ENCODE measurements around the gene RNF115.
A peak's percentile ranks its signal among the peaks of the same experiment; 100 is the strongest.
"Not testable (repeated sequence)": the region's sequence is repeated elsewhere in the genome, so short reads cannot be mapped to it uniquely, and the experiment has no call there.

Gene RNF115

DNA sequence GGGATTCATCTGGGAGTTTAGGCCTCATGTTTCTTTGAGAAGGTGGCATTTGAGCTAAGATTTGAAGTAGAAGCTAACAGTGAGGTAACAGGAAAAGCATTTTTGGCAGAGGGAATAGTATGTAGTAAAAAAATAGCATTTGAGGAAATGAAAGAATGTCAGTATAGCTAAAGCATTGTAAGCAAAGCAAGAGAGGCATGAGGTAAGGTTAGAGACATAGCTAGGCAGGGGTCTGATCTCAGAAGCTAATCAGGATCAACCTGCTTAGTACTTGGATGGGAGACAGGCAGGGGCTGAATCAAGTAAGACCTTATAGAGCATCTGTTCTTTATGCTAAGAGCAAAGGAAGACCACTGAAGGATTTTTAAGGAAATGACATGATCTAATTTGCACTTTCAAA lies 4.1 kb upstream of the RNF115 start:
- DNase-seq (ENCODE audit: low read depth): no peak

DNA sequence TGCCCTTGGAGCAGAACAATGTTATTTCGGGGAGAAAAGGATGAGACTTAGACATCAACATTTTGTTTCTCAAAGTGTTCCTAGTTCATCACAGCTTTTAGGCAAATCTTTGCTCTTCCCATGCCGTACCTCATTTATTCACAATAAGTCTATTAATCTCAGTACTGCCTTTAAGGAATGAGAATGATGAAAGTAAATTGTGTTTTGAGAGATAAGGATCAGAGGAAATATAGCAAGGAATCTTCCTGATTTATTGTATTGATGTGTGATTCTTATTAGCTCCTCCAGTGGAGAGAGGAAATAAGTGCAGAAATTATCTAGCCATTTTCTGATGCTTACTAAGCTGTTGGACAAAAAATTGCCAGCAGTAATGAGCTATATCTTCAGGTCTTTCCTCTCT lies 2.1 kb upstream of the RNF115 start:
- DNase-seq (ENCODE audit: low read depth): no peak

DNA sequence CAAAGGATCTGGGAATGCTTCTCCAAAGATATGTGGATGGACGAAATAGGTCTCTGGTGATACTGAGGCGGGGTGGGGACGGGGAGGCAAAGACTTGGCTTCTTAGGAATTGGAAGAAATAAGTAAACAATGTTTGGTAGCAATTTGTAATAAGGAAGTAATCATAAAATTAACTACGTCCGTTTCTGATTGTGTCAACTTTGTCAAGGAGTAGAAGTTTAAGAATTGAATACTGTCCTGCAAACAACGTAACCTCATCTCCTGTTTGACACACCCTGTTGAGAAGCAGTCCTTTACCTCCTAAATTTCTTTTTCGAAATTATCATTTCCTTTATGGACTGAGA lies 576 bp upstream of the RNF115 start:
- no peak for DNase-seq (ENCODE audit: low read depth)

DNA sequence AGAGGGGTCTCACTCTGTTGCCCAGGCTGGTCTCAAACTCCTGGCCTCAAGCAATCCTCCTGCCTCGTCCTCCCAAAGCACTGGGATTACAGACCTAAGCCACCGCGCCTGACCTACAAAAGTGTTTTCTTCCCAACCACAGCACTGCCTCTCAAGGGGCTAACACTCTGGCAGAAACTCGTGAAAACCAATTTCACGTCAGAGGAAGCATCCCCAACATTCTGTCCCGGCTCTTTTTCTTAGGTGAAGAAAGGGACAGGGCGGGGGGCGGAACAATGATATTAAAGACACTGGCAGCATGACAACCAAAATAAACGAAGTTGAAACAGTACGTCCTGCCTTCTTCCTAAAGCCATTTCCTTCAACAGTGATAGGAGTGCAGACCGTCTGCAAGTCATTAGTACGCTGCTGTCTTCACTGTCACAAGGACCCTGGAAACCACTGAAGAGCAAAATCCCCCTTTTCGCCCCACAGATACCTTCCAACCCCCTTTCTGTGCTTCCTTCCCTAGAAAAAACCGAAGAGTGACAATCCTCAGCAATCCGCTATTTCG lies 1.0 kb downstream of the RNF115 start:
- not testable (repeated sequence) for DNase-seq (ENCODE audit: low read depth)

DNA sequence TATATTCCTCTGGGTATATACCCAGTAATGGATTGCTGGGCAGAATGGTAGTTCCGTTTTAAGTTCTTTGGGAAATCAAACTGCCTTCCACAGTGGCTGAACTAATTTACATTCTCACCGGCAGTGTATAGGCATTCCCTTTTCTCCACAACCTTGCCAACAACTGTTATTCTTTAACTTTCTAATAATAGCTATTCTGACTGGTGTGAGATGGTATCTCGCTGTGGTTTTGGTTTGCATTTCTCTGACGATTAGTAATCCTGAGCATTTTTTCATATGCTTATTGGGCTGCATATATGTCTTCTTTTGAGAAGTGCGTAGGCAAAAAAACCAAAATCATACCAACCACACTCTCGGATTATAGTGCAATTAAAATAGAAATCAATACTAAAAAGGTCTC lies 5.8 kb downstream of the RNF115 start:
- peak; percentile 40 for DNase-seq (ENCODE audit: low read depth)

DNA sequence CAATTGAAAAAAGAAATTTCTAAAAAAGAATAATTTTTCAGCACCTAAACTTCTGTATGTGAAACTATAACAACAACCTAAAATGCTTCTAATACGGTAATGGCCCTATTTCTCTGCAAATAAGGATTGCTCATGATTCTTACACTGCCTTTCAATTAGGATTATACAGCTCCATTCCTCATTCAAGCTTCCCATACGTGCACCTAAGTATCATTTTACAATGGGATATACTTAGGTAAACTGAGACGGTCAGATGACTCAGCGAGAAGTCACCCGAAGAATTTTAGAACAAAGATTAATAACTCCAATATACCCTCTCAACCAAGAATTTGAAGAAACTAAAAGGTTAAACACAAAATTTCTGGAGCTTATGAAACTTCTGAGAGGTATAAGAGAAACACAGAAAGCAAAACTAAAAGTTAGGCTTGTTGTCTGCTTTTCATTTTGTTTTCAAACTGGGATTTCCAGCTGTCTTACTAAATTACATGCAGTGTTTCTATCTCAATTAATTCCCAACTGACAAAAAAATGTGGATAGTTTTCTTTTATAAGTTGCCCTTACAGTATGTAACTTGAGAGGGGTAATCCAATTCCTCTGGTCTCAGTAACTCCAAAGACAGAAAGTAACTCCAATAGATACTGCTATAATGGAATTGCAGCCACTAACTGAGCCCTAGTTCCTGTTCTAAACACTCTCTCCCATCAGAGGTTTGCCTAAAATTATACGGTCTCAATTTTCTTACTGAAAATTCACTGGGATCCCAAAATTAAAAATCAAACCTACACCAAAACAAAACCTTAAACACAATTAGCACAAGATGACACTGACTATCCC lies 10.7 kb downstream of the RNF115 start:
- not testable (repeated sequence) for DNase-seq (ENCODE audit: low read depth)

DNA sequence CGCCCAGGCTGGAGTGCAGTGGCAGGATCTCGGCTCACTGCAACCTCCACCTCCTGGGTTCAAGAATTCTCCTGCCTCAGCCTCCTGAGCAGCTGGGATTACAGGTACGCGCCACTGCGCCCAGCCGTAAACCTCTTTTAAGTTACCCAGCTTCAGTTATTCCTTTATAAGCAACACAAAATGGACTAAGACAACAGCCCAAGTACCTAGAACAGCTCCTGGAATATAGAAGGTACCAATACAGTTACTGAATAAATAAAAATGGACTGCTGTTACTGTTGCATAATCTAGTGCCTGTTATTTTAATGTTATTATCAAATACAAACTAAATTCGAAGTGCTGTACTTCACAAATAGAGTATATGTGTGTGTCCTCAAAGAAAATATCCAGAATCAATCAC lies 17.1 kb downstream of the RNF115 start:
- no peak for DNase-seq (ENCODE audit: low read depth)

DNA sequence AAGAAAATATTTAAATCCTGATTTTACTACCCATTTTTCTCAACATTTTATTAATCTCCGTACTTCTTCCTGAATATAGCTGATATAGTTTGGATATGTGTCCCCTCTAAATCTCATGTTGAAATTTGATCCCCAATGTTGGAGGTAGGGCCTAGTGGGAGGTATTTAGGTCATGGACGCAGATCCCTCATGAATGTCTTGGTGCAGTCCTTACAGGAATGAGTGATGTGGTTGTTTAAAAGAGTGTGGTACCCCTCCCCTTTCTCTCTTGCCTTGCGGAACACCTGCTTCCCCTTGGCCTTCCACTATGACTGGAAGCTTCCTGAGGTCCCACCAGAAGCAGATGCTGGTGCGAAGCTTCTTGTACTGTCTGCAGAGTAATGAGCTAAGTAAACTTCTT lies 17.5 kb downstream of the RNF115 start:
- DNase-seq (ENCODE audit: low read depth): no peak

DNA sequence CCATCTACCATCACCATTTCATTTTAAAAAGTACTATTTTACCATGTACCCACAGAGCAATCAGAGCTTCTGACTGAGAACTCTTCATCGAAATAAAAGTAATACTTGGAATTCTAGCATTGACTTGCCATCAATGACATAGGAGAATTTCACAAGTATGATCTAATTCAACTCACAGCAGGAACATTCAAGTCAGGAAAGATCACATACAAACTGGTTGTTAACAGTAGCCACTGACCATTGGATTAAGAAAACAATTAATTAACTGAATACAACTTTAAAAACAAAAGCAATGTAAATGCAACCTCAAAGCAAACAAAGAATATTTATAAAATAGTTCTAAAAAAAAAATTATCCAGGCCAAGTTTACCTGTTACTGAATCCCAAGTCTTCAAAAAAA lies 18.8 kb downstream of the RNF115 start:
- DNase-seq (ENCODE audit: low read depth): no peak

DNA sequence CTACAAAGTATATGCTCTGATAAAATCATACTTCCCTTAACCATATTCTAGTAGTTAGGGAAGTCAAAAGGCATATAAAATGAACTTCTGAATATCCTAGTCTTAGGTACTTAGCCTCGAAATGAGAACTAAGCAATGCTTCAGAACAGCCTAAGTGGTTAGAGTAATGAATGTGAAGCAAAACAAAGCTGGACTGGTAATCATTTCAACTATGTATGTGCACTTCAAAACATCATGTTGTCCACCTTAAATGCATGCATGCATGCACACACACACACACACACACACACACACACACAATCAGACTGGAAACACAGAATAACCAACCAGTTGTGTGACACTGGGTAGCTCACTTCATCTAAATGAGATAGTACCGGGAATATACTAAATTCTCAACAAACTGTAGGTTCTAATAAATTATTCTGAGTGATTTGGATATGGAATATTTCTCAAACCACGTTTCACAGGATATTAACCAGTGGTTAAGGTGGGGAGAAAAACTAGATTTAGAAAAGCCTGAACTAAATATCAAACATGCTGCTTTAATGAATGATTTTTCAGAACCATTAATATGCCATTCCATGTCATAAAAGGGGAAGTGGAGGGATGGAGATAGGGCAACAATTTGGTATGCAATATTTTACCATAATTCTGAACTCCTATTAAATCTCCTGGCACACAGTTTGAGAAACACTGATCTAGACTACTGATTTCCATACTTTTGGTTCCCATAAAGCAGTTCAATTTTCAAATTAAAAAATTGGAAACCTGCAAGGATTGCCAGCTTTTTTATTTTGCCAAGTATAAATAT lies 19.5 kb downstream of the RNF115 start:
- DNase-seq (ENCODE audit: low read depth): no peak

DNA sequence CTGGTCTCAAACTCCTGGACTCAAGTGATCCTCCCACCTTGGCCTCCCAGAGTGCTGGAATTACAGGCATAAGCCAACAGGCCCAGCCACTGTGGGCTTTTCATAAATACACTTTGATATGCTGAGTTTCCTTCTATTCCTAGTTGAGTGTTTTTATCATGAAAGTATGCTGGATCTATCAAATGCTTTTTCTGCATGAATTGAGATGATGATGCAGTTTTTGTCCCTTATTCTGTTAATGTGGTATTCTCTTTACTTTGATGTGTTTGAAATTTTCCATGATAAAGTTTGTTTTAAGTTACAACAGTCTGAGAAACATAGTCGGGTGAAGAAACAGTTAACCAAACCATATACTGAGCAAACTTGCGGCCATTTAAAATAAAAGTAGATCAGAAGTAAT lies 24.1 kb downstream of the RNF115 start:
- no peak for DNase-seq (ENCODE audit: low read depth)

DNA sequence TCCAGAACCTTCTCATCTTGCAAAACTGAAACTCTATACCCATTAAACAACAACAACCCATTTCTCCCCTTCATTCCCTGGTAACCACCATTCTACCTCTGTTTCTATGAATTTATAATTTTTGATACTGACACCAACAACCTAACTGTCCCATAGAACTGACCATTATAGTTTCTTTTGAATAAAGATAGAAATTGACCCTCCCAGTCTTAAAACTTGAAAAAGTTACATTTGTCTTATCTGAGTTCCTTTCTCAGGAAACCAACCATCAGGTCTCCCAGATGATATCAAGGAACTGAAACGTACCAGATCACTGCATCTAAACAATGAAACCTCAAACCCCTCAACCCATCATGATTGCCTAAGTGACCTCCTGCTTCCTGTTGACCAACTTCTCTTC lies 27.1 kb downstream of the RNF115 start:
- DNase-seq (ENCODE audit: low read depth): no peak

DNA sequence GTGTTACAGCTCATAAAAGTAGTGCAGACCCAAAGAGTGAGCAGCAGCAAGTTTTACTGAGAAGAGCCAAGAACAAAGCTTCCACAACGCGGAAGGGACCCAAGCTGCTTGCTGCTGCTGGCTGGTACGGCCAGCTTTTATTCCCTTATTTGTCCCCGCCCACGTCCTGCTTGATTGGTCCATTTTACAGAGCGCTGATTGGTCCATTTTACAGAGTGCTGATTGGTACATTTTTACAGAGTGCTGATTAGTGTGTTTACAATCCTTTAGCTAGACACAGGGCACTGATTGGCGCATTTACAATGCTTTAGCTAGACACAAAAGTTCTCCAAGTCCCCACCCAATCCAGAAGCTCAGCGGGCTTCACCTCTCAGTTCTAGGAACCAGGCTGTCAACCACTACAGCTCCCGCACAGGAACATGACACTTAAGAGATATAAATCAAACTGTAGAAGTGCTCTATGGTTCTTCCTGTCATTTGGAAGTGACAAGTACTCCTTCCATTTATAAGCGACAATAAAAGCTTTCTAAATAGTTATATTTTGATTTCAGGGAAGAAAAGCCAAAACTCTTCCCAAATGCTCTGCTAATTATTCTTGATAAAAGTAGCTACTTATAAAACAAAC lies 28.5 kb downstream of the RNF115 start:
- DNase-seq (ENCODE audit: low read depth): no peak

DNA sequence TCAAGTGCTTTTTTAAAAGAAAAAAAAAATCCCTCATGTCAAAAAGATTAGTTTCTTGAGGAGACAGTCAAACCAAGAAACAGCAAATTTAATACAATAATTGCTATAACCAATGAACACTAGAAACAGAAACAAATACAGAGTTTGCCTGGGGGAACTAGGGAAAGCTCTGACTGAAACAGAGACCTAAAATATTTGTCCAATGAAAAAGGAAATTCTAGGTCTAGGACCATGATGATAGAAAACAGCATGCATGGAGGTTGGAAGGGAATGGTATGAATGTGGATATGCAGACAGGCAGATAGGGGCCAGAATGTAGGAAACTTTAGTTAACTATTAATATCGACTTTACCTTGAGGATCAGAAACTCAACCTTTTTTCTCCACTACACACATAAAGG lies 31.4 kb downstream of the RNF115 start:
- no peak for DNase-seq (ENCODE audit: low read depth)

DNA sequence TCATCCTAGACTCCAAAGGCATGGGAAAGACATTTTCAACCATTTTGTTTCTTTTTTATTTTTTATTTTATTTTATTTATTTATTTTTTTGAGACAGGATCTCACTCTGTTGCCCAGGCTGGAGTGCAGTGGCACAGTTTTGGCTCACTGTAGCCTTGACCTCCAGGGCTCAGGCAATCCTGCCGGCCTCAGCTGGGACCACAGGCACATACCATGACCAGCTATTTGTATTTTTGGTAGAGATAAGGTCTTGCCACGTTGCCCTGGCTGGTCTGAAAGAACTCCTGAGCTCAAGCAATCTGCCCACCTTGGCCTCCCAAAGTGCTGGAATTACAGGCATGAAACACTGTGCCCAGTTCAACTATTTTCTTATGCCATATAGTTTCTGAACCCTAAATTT lies 32.0 kb downstream of the RNF115 start:
- not testable (repeated sequence) for DNase-seq (ENCODE audit: low read depth)

DNA sequence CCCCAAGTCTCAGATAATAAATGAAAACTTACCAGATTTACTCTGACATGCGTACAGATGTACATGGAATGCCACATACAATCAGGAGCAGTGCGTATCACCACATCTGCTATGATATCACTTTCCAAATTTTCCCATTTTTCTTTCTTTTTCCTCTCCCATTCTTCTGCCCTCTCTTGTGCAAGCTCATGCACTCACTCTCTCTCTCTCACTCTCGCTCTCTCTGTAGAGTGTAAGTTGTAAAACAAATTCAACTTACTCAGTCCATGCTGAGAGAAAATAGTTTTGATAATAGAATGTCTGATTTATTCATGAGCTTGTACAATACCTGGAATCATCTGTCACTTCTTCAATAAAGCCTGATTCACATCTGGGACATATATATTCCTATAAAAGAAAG lies 35.3 kb downstream of the RNF115 start:
- no peak for DNase-seq (ENCODE audit: low read depth)

DNA sequence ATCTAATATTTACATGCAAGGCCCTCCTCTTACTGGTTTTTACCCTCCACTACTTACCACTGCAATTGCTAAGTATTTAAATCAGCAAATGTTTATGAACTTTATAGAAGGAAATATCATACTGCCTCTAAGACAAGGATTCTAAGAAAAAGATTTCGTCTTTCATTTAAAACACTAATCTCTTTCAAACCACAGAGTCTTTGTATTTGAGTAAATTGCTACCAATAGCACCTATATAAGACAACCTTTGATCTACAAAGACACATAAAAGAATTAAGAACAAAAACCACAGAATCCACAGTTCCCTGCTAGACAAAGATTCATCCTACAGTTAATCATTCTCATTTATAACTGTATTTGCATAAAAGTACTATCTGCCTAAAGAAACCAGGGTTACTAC lies 37.6 kb downstream of the RNF115 start:
- no peak for DNase-seq (ENCODE audit: low read depth)

DNA sequence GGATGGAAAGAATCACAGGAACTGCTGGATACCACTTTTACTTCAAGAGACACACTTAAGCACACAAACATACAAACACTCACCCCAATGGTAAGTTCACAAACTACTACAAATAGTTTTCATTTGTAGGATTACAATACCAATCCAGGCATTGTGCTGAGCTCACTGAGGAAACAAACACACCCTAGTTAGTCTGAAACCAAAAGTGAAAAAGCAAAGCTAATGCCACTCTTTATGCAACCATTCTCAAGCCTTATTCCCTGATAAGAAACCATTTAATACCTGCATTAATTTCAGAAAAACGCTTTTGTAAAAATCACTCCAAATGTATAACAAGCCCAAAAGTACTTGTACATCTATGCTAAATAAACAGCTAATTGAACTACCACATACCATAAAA lies 38.3 kb downstream of the RNF115 start:
- no peak for DNase-seq (ENCODE audit: low read depth)

DNA sequence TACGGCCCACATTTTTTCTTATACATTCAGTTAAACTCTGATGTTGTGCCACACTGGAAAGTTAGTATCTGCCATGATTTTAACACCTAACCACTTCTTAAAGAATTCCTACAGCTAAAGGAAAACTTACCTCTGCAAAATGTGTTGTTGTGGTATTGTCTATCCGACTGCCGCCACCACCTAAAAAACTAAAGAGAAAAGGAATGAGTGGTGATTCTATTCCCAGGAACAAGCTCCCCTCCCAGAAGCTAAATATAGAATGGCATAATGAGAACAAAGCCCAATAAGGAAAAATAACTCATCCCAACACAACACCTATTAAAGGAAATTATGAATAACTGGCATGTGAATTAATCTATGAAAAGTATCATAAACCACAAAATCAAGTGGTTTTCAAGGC lies 39.5 kb downstream of the RNF115 start:
- no peak for DNase-seq (ENCODE audit: low read depth)

DNA sequence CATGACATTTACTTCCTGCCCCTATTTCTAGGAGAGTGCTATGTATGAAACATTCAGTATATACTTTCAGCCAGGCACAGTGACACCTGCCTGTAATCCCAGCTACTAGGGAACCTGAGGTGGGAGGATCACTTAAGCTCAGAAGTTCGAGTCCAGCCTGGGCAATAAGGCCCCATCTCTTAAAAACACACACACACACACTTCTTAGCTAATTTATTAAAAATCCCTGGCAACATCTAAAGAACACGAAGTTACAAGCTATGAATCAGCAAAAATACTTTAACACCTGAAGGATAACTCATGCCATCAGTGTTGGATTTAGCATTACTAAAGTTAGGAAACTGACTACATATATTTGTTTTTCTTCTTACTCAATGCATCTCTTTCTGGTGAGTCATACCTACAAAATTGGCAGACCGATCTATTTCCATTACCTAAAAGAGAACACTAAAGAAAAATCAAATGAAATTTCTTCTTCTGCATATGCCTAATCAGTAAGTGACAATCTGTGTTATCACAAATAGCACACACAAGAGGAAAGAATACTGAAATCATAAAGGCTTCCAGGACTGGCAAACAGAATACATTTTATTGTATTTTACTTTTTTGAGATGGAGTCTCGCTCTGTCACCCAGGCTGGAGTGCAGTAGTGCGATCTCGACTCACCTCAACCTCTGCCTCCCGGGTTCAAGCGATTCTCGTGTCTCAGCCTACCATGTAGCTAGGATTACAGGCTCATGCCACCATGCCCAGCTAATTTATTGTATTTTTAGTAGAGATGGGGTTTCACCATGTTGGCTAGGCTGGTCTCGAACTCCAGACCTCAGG lies 41.4 kb downstream of the RNF115 start:
- peak; percentile 89 for DNase-seq (ENCODE audit: low read depth)

DNA sequence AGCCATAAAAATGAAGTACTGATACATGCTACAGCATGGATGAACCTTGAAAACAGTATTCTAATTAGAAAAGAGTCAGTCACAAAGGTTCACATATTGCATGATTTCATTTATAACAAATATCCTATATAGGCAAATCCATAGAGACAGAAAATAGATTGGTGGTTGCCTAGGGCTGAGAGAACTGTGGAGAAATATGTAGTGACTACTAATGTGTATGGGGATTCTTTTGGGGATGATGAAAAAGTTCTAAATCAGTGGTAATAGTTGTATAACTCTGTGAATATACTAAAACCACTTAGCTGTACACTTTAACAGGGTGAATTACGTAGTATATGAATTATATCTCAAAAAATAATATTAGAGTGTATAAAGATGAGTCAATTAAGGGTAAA lies 45.8 kb downstream of the RNF115 start:
- DNase-seq (ENCODE audit: low read depth): no peak
